ENCODE results near the gene CD2AP.

DNA sequence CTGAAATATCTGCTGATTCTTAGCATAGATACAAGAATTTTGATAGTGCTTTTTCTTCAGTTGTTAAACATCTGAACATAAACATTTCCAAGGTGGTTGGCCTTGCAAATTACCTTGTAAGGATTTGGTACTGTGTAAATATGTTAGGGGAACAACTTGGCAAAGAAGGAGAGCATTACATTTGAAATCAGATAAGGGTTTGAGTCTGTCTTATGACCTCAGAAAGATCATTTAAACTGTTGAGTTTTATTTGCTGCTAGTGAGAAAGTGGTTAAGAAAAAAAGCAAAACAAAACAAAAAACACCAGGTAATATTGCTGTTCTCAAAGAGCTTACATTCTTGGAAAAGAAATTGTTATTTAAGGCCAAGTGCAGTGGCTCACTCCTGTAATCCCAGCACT lies 56.5 kb downstream of the CD2AP start:
- TF ChIP-seq CTCF (IDR thresholded peaks at IDR 0.05): no peak
- no peak for TF ChIP-seq POLR2A (IDR thresholded peaks at IDR 0.05)

Data from breast epithelium (tissue), 3 donors.